Measurements from ENCODE around the gene FANCD2.

GRCh38 chr3:9980251-9980650, 46.0 kb upstream of the FANCD2 start:
- TF ChIP-seq, protein P1, sequence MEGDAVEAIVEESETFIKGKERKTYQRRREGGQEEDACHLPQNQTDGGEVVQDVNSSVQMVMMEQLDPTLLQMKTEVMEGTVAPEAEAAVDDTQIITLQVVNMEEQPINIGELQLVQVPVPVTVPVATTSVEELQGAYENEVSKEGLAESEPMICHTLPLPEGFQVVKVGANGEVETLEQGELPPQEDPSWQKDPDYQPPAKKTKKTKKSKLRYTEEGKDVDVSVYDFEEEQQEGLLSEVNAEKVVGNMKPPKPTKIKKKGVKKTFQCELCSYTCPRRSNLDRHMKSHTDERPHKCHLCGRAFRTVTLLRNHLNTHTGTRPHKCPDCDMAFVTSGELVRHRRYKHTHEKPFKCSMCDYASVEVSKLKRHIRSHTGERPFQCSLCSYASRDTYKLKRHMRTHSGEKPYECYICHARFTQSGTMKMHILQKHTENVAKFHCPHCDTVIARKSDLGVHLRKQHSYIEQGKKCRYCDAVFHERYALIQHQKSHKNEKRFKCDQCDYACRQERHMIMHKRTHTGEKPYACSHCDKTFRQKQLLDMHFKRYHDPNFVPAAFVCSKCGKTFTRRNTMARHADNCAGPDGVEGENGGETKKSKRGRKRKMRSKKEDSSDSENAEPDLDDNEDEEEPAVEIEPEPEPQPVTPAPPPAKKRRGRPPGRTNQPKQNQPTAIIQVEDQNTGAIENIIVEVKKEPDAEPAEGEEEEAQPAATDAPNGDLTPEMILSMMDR (IDR thresholded peaks at IDR 0.05; ENCODE audit: low read length), result no peak
- TF ChIP-seq EZH2 (optimal IDR thresholded peaks at IDR 0.05; ENCODE audit: low read depth, low read length), result no peak

Measured in MM.1S (cell line).